H1 (cell line): Measurements from ENCODE around the gene GIGYF2. TPM values are rescaled to one million over a fixed set of nuclear protein-coding genes. Genes with fewer than 3 reads are reported as not detected.

Experiments
- ATF3 ChIP-seq: IDR thresholded peaks from 2 replicates; pipeline ENCODE4 v1.6.1; 2011; ENCODE audit warnings: low read depth, mild to moderate bottlenecking, low read length; ENCODE audit not compliant: insufficient read depth
- POLR2AphosphoS5 ChIP-seq: IDR thresholded peaks from 2 replicates; pipeline ENCODE4 v1.6.1; 2011; ENCODE audit warnings: low read depth, low read length
- POU5F1 ChIP-seq: IDR thresholded peaks from 2 replicates; pipeline ENCODE4 v1.6.1; 2011; ENCODE audit warnings: low read depth, mild to moderate bottlenecking, low read length, moderate library complexity
- polyA plus RNA-seq, 7 experiments: library from polyadenylated mRNA; depleted of rRNA in 3 of 7; stranded (reverse) in 5 of 7; unstranded in 2 of 7; fragments of >200 nt in 5 of 7; fragments of 200-250 nt in 2 of 7; gene quantifications; 1 replicate in 5 of 7; 2 replicates in 1 of 7; 4 replicates in 1 of 7; pipeline versions ENCODE4 v1.2.1 to v1.2.3, GENCODE V29; 2011 to 2013; ENCODE audit warnings: missing spikeins in 2 of 7, mixed read lengths in 2 of 7
- total RNA-seq: library from RNA; stranded (reverse); fragmentation: NEBNext Ultra II Directional; extraction: Animal tissue kit (Norgen Biotek cat#: 25700); gene quantifications from 2 replicates; pipeline ENCODE4 v1.2.1, GENCODE V29; 2021

Gene GIGYF2
- total and polyA plus RNA-seq, 2 of the 8 experiments (the other 6 are each of a cell fraction or from before 2014, with no cell fraction given), result 22.3 to 62.0 TPM

GRCh38 chr2:232672588-232672987 lies 24.5 kb upstream of the GIGYF2 start (continued):
- TF ChIP-seq ATF3 (no peak), POLR2AphosphoS5 (no peak), POU5F1 (no peak)
